Measurements from ENCODE around the gene LTV1. TPM values are rescaled to one million over a fixed set of nuclear protein-coding genes. Genes with fewer than 3 reads are reported as not detected.
"Not testable (repeated sequence)": the region's sequence is repeated elsewhere in the genome, so short reads cannot be mapped to it uniquely, and the experiment has no call there.

Gene LTV1, protein sequence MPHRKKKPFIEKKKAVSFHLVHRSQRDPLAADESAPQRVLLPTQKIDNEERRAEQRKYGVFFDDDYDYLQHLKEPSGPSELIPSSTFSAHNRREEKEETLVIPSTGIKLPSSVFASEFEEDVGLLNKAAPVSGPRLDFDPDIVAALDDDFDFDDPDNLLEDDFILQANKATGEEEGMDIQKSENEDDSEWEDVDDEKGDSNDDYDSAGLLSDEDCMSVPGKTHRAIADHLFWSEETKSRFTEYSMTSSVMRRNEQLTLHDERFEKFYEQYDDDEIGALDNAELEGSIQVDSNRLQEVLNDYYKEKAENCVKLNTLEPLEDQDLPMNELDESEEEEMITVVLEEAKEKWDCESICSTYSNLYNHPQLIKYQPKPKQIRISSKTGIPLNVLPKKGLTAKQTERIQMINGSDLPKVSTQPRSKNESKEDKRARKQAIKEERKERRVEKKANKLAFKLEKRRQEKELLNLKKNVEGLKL
- 18.4 TPM for polyA plus RNA-seq (2013, experiment 1 of 2)
- 21.9 TPM for polyA plus RNA-seq (2013, experiment 2 of 2)

DNA sequence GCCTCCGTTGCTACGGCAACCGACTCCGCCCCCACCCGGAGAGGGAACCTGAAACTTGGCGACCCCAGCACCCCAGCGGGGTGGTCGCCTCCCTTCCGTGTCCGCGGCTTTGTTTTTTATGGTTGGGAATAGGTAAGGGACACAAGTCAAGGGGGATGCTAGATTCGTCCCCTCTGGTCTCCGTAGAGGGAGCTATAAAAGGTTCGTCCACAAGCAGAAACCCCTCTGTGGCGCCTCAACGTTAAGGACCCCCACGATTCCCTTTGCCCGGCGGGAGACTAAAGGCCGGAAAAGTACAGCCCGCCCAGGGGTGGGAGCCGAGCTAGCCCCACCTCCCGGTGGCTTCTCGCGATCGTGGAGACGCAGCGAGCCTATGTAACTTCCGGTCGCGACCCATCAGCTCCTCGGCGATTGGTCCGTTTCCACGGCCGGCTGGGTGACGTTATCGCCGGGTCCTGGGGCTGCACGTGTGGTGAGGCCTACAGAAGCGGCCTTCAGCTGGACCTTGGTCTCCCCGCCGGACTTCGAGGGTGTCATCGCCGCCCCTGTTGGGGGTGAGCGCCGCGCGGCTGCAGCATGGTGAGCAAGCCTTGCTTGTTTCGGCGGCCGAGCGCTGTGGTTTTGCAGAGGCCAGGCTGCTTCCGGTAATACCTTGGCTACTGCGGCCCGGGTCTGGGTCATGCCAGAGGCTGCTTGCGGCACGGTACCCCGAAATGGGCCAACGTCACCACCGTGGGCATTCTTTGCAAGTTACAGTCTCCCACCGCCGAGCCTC, at the start of gene LTV1:
LTV1 (plus strand) TSS at position 437 of the 775 bp plus-strand sequence; CDS start at position 577, 140 bp downstream.
- Histone ChIP-seq H3K9me3 (ENCODE audit: control insufficient read depth, low read length) (no peaks in the 10 kb centered on the region), H3K36me3 (ENCODE audit: control insufficient read depth, insufficient read depth, low read length) (peaks cover 39% of the 10 kb centered on the region), H3K4me1 (ENCODE audit: control insufficient read depth, insufficient read depth, low read length, poor library complexity, severe bottlenecking) (no peaks in the 10 kb centered on the region), H3K27ac (ENCODE audit: low read depth, low read length, severe bottlenecking) (peak within 1 kb of the TSS; percentile 94), H3K4me3 (ENCODE audit: extremely low read depth, insufficient read depth, low read length, poor library complexity, severe bottlenecking) (peak within 1 kb of the TSS; percentile 89)
- 0% methylated on average over 53 to 57 of the region's 64 CpGs for WGBS, 2 experiments (ENCODE audit: insufficient coverage in 2 of 2)

DNA sequence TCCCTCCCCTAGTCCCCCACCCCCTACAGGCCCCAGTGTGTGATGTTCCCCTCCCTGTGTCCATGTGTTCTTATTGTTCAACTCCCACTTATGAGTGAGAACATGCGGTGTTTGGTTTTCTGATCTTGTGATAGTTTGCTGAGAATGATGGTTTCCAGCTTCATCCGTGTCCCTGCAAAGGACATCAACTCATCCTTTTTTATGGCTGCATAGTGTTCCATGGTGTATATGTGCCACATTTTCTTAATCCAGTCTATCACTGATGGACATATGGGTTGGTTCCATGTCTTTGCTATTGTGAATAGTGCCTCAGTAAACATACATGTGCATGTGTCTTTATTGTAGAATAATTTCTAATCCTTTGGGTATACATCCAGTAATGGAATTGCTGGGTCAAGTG, 46.6 kb upstream of the LTV1 start:
- WGBS, 2 experiments (ENCODE audit: insufficient coverage in 2 of 2): 83% methylated on average over 1 of the region's 2 CpGs; no CpG with 5 or more reads in 1 of the 2 experiments
- peaks cover 48% of the 10 kb centered on the region for H3K36me3 ChIP-seq (ENCODE audit: control insufficient read depth, insufficient read depth, low read length)
- not testable (repeated sequence) for H3K27ac ChIP-seq (ENCODE audit: low read depth, low read length, severe bottlenecking); H3K4me1 ChIP-seq (ENCODE audit: control insufficient read depth, insufficient read depth, low read length, poor library complexity, severe bottlenecking); H3K4me3 ChIP-seq (ENCODE audit: extremely low read depth, insufficient read depth, low read length, poor library complexity, severe bottlenecking); H3K9me3 ChIP-seq (ENCODE audit: control insufficient read depth, low read length)

DNA sequence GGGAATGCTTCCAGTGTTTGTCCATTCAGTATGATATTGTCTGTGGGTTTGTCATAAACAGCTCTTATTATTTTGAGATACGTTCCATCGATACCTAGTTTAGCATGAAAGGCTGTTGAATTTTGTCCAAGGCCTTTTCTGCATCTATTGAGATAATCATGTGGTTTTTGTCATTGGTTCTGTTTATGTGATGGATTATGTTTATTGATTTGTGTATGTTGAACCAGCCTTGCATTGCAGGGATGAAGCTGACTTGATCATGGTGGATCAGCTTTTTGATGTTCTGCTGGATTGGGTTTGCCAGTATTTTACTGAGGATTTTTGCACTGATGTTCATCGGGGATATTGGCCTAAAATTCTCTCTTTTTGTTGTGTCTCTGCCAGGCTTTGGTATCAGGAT, 44.7 kb upstream of the LTV1 start:
- WGBS, 2 experiments (ENCODE audit: insufficient coverage in 2 of 2): 90 to 100% methylated on average over 1 to 2 of the region's 3 CpGs
- H3K4me3 ChIP-seq (ENCODE audit: extremely low read depth, insufficient read depth, low read length, poor library complexity, severe bottlenecking): not testable (repeated sequence)
- H3K36me3 ChIP-seq (ENCODE audit: control insufficient read depth, insufficient read depth, low read length): peaks cover 37% of the 10 kb centered on the region

DNA sequence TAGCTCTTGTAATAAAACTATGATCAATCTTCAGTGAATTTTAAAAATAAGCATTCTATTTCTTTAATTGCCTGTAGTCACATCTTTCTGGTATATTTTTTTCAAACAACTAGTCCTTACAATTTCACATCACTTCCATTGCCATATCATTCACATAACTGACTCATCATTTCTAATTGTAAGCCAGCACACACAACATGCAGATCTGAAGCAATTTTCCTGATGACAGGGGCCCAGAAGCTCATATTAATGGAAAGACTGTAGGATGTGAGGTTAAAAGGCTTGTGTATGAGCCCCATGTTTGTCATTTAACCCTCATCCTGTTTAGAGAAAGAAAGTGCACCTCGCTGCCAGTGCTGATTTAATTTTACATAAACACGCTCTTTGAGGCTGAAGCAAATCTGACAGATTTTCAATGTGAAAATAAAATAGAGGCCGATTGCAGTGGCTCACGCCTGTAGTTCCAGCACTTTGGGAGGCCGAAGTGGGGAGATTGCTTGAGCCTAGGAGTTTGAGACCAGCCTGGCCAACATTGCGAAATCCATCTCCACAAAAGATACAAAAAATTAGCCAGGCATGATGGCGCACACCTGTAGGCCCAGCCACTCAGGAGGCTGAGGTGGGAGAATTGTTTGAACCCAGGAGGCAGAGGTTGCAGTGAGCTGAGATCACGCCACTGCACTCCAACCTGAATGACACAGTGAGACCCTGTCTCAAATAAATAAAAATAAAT, 40.1 kb upstream of the LTV1 start:
- Histone ChIP-seq H3K9me3 (ENCODE audit: control insufficient read depth, low read length) (no peaks in the 10 kb centered on the region), H3K4me1 (ENCODE audit: control insufficient read depth, insufficient read depth, low read length, poor library complexity, severe bottlenecking) (peaks cover 9% of the 10 kb centered on the region), H3K36me3 (ENCODE audit: control insufficient read depth, insufficient read depth, low read length) (peaks cover 33% of the 10 kb centered on the region), H3K4me3 (ENCODE audit: extremely low read depth, insufficient read depth, low read length, poor library complexity, severe bottlenecking) (no peak overlapping the region), H3K27ac (ENCODE audit: low read depth, low read length, severe bottlenecking) (no peak overlapping the region)
- 94 to 95% methylated on average over 4 to 6 of the region's 8 CpGs for WGBS, 2 experiments (ENCODE audit: insufficient coverage in 2 of 2)

More for the DNA sequence above, 44.7 kb upstream of the LTV1 start:
- H3K27ac ChIP-seq (ENCODE audit: low read depth, low read length, severe bottlenecking); H3K4me1 ChIP-seq (ENCODE audit: control insufficient read depth, insufficient read depth, low read length, poor library complexity, severe bottlenecking); H3K9me3 ChIP-seq (ENCODE audit: control insufficient read depth, low read length): not testable (repeated sequence)

DNA sequence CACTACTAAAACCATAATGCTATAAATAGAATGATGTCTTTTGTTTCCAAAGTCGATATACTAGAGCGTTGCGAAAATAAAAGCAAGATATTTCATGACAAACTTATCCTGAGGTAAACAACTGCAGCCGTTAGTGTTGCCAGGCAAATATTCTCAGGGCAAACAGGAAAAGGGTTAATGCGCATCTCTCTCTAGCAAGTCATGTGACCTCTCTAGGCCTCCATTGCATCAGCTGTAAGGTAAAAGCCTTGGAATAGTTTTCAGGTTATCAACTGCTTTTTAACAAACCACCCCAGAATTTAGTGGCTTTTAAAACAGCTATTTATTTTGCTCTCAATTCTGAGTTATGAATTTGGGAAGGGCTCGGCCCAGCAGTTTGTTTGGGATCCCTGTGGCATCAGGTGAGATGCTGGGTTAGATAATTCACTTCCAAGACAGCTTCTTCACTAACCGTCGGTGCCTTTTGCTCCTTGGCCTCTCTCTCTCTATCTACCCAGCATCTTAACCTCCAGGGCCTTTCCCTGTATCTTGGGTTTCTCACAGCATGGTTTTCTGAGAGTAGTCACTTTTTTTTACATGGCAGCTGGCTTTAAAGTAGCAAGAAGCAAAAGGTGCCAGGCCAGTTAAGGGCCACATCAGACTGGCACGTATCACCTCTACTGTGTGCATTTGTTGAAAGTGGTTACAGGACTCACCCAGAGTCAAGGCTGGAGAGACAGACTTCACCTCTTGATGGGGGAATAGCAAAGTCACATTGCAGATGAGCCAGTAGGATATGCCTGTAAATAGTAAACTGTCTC, 39.2 kb upstream of the LTV1 start:
- Histone ChIP-seq H3K27ac (ENCODE audit: low read depth, low read length, severe bottlenecking) (no peak overlapping the region), H3K4me1 (ENCODE audit: control insufficient read depth, insufficient read depth, low read length, poor library complexity, severe bottlenecking) (peaks cover 9% of the 10 kb centered on the region), H3K9me3 (ENCODE audit: control insufficient read depth, low read length) (no peaks in the 10 kb centered on the region), H3K4me3 (ENCODE audit: extremely low read depth, insufficient read depth, low read length, poor library complexity, severe bottlenecking) (no peak overlapping the region), H3K36me3 (ENCODE audit: control insufficient read depth, insufficient read depth, low read length) (peaks cover 43% of the 10 kb centered on the region)
- WGBS, 2 experiments (ENCODE audit: insufficient coverage in 2 of 2): 88 to 90% methylated on average over 6 to 8 of the region's 9 CpGs

DNA sequence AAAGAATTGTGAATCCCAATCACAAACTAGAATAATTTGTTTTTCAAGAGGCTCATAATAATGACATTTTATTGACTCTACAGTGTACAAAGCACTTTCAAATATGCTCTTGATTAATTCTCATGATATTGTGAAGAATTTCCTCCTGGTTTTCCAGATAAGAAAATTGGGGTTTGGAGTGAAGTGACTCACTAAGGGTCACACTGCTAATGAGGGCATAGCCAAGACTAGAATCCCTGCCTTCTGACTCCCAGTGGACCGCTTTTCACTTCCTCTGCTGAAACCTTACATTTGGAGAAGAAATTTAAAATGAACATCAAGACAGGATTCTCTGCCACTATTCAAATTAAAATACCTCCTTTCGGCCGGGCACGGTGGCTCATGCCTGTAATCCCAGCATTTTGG, 38.3 kb upstream of the LTV1 start:
- Histone ChIP-seq H3K27ac (ENCODE audit: low read depth, low read length, severe bottlenecking) (no peak overlapping the region), H3K9me3 (ENCODE audit: control insufficient read depth, low read length) (no peaks in the 10 kb centered on the region), H3K4me1 (ENCODE audit: control insufficient read depth, insufficient read depth, low read length, poor library complexity, severe bottlenecking) (peaks cover 9% of the 10 kb centered on the region), H3K36me3 (ENCODE audit: control insufficient read depth, insufficient read depth, low read length) (peaks cover 39% of the 10 kb centered on the region), H3K4me3 (ENCODE audit: extremely low read depth, insufficient read depth, low read length, poor library complexity, severe bottlenecking) (no peak overlapping the region)
- WGBS, 2 experiments (ENCODE audit: insufficient coverage in 2 of 2): 42 to 80% methylated on average over 1 to 2 of the region's 4 CpGs

DNA sequence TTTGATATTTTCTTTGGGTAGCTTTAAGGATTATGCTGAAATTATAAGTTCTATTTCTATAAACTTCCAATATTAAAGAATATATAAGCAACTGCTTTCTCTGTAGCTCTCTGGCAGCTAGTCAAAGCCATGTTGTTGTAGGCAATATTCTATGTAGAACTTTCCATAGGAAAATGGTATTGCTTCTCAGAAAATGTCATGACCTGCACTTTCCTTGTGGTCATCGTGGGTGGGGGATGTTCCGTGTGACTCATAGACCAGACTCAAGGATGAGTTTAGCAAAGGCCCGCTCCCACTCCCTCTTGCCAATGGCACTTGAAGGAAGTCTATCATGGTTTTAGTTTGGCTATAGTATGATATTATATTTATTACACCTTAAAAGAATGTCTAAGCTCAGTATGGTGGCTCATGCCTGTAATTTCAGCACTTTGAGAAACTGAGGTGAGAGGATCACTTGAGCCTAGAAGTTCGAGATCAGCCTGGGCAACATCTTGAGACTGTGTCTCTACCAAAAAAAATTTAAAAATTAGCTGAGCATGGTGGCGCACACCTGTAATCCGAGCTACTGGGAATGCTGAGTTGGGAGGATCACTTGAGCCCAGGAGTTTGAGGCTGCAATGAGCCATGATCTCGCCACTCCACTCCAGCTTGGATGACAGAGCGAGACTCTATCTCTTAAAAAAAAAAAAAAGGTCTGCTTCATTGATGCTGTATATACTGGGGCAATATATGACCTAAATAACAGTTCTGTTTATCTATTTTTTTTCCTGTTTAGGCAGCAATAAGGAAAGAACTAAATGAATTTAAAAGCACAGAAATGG, 36.6 kb upstream of the LTV1 start:
- Histone ChIP-seq H3K27ac (ENCODE audit: low read depth, low read length, severe bottlenecking) (no peak overlapping the region), H3K36me3 (ENCODE audit: control insufficient read depth, insufficient read depth, low read length) (peaks cover 34% of the 10 kb centered on the region)
- 94 to 96% methylated on average over 3 of the region's 8 CpGs for WGBS, 2 experiments (ENCODE audit: insufficient coverage in 2 of 2)

DNA sequence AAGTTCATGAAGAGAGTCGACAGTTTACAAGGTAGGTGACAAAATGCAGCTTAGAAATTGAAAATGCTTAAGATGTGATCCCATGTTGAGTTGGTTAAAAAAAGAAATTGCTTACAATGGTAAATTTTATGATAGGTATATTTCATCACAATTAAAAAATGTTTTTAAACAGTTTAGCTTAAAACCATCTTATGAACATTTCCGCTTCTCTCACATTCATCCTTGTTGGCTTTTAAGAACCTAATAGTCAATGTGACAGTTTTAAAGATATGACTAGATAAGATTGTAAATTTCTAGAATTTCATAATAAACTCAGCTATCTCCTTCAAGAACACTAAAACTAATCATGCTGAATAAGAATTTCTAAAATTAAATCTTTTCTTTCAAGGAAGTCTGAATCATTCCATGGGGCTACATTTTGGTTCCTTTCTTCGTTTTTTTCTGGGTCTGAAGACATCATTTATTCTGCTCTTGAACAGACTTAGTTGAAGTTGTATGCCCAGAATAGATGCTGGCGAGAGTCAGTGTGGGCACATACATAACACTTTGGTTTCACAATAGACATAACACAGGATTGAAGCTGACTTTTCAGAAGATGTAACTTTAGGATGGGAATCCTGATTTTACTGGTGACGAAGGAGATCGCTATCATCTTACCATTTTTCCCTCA, 35.9 kb upstream of the LTV1 start:
- 94 to 100% methylated on average over 3 of the region's 6 CpGs for WGBS, 2 experiments (ENCODE audit: insufficient coverage in 2 of 2)

More for the DNA sequence above, 36.6 kb upstream of the LTV1 start:
- H3K4me3 ChIP-seq (ENCODE audit: extremely low read depth, insufficient read depth, low read length, poor library complexity, severe bottlenecking): no peak overlapping the region
- H3K4me1 ChIP-seq (ENCODE audit: control insufficient read depth, insufficient read depth, low read length, poor library complexity, severe bottlenecking): peaks cover 9% of the 10 kb centered on the region
- no peaks in the 10 kb centered on the region for H3K9me3 ChIP-seq (ENCODE audit: control insufficient read depth, low read length)

DNA sequence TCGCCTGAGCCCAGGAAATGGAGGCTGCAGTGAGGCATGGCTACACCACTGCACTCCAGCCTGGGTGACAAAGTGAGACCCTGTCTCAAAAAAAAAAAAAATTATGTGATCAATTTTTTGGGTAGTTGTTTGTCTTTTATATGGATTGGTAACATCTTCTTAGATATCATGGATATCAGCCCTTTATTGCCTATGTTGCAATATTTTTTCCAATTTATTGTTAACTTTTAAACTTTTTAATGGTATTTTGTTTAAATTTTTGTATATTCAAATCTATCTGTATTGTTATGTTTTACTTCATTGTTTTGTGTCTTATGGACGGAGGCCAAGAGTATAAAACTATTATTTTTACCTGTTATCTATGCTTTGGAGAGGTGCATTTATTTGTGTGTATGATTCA, 32.4 kb upstream of the LTV1 start:
- no peak overlapping the region for H3K4me3 ChIP-seq (ENCODE audit: extremely low read depth, insufficient read depth, low read length, poor library complexity, severe bottlenecking)
- H3K4me1 ChIP-seq (ENCODE audit: control insufficient read depth, insufficient read depth, low read length, poor library complexity, severe bottlenecking): no peaks in the 10 kb centered on the region
- peaks cover 4% of the 10 kb centered on the region for H3K9me3 ChIP-seq (ENCODE audit: control insufficient read depth, low read length)
- peaks cover 44% of the 10 kb centered on the region for H3K36me3 ChIP-seq (ENCODE audit: control insufficient read depth, insufficient read depth, low read length)
- H3K27ac ChIP-seq (ENCODE audit: low read depth, low read length, severe bottlenecking): no peak overlapping the region
- WGBS, 2 experiments (ENCODE audit: insufficient coverage in 2 of 2): 100% methylated on average over 1 of the region's 2 CpGs; no CpG with 5 or more reads in 1 of the 2 experiments

More for the DNA sequence above, 35.9 kb upstream of the LTV1 start:
- H3K4me1 ChIP-seq (ENCODE audit: control insufficient read depth, insufficient read depth, low read length, poor library complexity, severe bottlenecking): peaks cover 9% of the 10 kb centered on the region
- peaks cover 33% of the 10 kb centered on the region for H3K36me3 ChIP-seq (ENCODE audit: control insufficient read depth, insufficient read depth, low read length)
- H3K4me3 ChIP-seq (ENCODE audit: extremely low read depth, insufficient read depth, low read length, poor library complexity, severe bottlenecking): no peak overlapping the region
- H3K9me3 ChIP-seq (ENCODE audit: control insufficient read depth, low read length): peaks cover under 1% of the 10 kb centered on the region
- no peak overlapping the region for H3K27ac ChIP-seq (ENCODE audit: low read depth, low read length, severe bottlenecking)

All from mesodermal cell (in vitro differentiated cells).